Stomach (tissue), 9 donors: Measurements from ENCODE around the gene MRPL14. TPM values are rescaled to one million over a fixed set of nuclear protein-coding genes. Genes with fewer than 3 reads are reported as not detected.
A peak's percentile ranks its signal among the peaks of the same experiment; 100 is the strongest.

ENCODE experiments used
- DNase-seq, 2 donors: peaks; one replicate each; pipeline versions ENCODE4 v3.0.0 to v3.0.0-alpha.2; 2013 to 2019
- H3K27ac ChIP-seq, 5 donors: fragments of 200-600 bp in 4 of 5; sonication (generic) in 4 of 5; one replicate each; pipeline ENCODE4 v1.5.1; 2013 to 2019; ENCODE audit warnings: mild to moderate bottlenecking in 1 of 5, moderate library complexity in 1 of 5
- H3K27me3 ChIP-seq, 3 donors: fragments of 200-600 bp; sonication (generic); one replicate each; pipeline ENCODE4 v1.5.1; 2017 to 2019; ENCODE audit warnings: mixed run types in 1 of 3
- H3K36me3 ChIP-seq, 4 donors: fragments of 200-600 bp; sonication (generic); 1 replicate in 3 of 4; 2 replicates in 1 of 4; pipeline ENCODE4 v1.5.1; 2016 to 2019
- H3K4me1 ChIP-seq, 4 donors: fragments of 200-600 bp; sonication (generic); one replicate each; pipeline ENCODE4 v1.5.1; 2016 to 2019
- H3K4me3 ChIP-seq, 4 donors: fragments of 200-600 bp; sonication (generic) in 3 of 4; one replicate each; pipeline ENCODE4 v1.5.1; 2016 to 2019; ENCODE audit warnings: mild to moderate bottlenecking in 1 of 4
- H3K9me3 ChIP-seq, 4 donors: fragments of 200-600 bp; sonication (generic); one replicate each; pipeline ENCODE4 v1.5.1; 2016 to 2019
- EP300 ChIP-seq: sonication (generic); formaldehyde crosslinking; IDR thresholded peaks from one replicate; pipeline ENCODE4 v1.6.1; 2017; ENCODE audit warnings: antibody characterized with exemption
- POLR2A ChIP-seq, 4 donors: fragments of 450-650 bp; IDR thresholded peaks; one replicate each; pipeline ENCODE4 v1.6.1; 2016; ENCODE audit warnings: antibody characterized with exemption in 4 of 4, control low read depth in 2 of 4, mild to moderate bottlenecking in 1 of 4, moderate library complexity in 1 of 4
- POLR2AphosphoS5 ChIP-seq, 3 donors: sonication (generic); formaldehyde crosslinking; IDR thresholded peaks; one replicate each; pipeline ENCODE4 v1.6.1; 2016; ENCODE audit warnings: antibody characterized with exemption in 3 of 3
- WGBS, 5 donors: extraction: QIAGEN DNeasy Blood & Tissue Kit in 3 of 5; methylation state at CpG; one replicate each; pipeline versions ENCODE4 v1.1.5 to v1.1.7; 2013 to 2018; 5-methylcytosine and 5-hydroxymethylcytosine counted together
- intact Hi-C: fragments of 100-400 bp; cut with DNase I; formaldehyde crosslinking; loops from one replicate; pipeline ENCODE4 v1.15.1; 2023; ENCODE audit warnings: low total_unique reads
- polyA plus RNA-seq, 3 donors: library from polyadenylated mRNA; stranded (reverse); fragments of 200-250 nt; gene quantifications; one replicate each; pipeline ENCODE4 v1.2.3, GENCODE V29; 2013
- total RNA-seq, 5 donors: library from RNA; depleted of rRNA; stranded (reverse); fragments of >200 nt; gene quantifications; one replicate each; pipeline versions ENCODE4 v1.1.0 to v1.2.3, GENCODE V29; 2014 to 2016
- TF ChIP-seq, protein P1 (sequence below), 7 experiments: fragments of 450-650 bp in 4 of 7; fragments of 200-600 bp in 3 of 7; sonication (generic) in 3 of 7; IDR thresholded peaks; one replicate each; pipeline ENCODE4 v1.5.1; 2016 to 2019; ENCODE audit warnings: antibody characterized with exemption in 7 of 7, control low read depth in 2 of 7, mild to moderate bottlenecking in 1 of 7
- donor health status: healthy with polysubstance abuse.
- donor health status: Bipolar disorder and iron deficiency.
- donor health status: healthy.

Gene MRPL14
- total and polyA plus RNA-seq, 8 donors = 17.0 to 82.3 (median 57.0) TPM

DNA sequence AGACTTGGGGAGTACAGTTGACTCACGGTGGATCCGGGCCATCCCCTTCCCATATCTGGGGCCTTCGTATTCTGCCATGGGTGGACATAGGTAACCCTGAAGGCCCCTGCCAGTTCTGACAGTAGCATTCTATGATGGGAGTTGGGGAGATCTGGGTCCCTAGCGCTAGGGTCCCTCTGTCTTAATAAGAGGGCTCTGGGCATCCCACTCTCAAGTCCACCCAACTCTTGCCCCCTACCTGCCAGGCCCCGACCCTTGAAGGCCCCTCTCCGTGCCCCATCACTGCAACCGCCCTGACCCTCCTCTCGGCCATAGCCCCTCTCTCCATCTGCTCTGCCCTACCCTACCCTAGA, 24.8 kb upstream of the MRPL14 start:
- Histone ChIP-seq H3K27me3 (no peaks in the 10 kb centered on the region), H3K9me3 (no peaks in the 10 kb centered on the region), H3K27ac (no peak overlapping the region), H3K36me3 (peaks cover 23 to 58% (median 47%) of the 10 kb centered on the region in 4 donors), H3K4me3 (no peak overlapping the region), H3K4me1 (peaks cover 13 to 55% (median 31%) of the 10 kb centered on the region in 4 donors)
- DNase-seq = no peak
- WGBS, 5 donors = 44 to 50% (median 49%) methylated on average over 8 of the region's 8 CpGs
- TF ChIP-seq, protein P1, sequence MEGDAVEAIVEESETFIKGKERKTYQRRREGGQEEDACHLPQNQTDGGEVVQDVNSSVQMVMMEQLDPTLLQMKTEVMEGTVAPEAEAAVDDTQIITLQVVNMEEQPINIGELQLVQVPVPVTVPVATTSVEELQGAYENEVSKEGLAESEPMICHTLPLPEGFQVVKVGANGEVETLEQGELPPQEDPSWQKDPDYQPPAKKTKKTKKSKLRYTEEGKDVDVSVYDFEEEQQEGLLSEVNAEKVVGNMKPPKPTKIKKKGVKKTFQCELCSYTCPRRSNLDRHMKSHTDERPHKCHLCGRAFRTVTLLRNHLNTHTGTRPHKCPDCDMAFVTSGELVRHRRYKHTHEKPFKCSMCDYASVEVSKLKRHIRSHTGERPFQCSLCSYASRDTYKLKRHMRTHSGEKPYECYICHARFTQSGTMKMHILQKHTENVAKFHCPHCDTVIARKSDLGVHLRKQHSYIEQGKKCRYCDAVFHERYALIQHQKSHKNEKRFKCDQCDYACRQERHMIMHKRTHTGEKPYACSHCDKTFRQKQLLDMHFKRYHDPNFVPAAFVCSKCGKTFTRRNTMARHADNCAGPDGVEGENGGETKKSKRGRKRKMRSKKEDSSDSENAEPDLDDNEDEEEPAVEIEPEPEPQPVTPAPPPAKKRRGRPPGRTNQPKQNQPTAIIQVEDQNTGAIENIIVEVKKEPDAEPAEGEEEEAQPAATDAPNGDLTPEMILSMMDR (IDR thresholded peaks at IDR 0.05) = peak in 2 of 7 experiments; percentile 0 to 60
- TF ChIP-seq POLR2A (IDR thresholded peaks at IDR 0.05) = no peak
- no peak for TF ChIP-seq POLR2AphosphoS5 (IDR thresholded peaks at IDR 0.05)
- intact Hi-C loops = loop anchor here (5.0 kb wide), 1 partner anchor 55 kb away; no protein-coding TSS in a partner anchor

DNA sequence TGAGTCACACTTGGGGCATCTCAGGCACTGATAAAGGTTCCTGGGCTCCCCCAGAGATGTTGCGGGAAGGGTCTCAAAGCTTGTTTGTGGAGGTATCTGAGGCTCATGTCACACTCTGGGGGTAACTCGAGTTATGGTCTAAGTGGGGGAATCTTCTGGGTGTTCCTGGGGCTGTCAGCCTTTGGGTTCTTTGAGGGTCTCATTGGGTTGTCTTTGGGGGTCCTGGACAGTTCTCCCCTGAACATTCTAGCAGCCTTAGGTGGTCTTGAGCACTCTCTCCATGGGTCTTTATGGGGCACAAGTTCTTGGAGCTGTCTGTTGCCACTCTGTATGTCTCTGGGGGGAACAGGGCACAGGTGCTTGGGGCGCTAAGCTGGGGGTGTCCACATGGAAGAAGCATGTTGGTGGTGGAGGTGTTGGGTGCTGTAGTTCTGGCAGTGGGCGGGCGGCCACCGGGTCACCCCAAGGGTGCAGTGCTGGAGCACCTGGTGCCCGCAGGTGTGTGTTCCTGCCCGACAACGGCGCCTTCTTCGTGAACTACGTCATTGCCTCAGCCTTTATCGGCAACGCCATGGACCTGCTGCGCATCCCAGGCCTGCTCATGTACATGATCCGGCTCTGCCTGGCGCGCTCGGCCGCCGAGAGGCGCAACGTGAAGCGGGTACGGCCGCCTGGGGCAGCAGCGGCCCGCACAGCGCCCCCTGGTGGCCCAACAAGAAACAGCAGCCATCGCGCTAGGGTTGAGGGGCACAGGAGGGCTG, 24.3 kb upstream of the MRPL14 start:
- Histone ChIP-seq H3K9me3 (no peaks in the 10 kb centered on the region), H3K4me1 (peaks cover 7 to 51% (median 26%) of the 10 kb centered on the region in 4 donors), H3K36me3 (peaks cover 28 to 64% (median 53%) of the 10 kb centered on the region in 4 donors), H3K4me3 (no peak overlapping the region), H3K27ac (no peak overlapping the region), H3K27me3 (no peaks in the 10 kb centered on the region)
- TF ChIP-seq EP300 (no peak), POLR2A (IDR thresholded peaks at IDR 0.05) (no peak), POLR2AphosphoS5 (IDR thresholded peaks at IDR 0.05) (peak in 2 of 3 donors; percentile 19 to 89)
- TF ChIP-seq, protein P1 (IDR thresholded peaks at IDR 0.05) = peak in 6 of 7 experiments; percentile 92 to 100 (median 98)
- peak; percentile 86 to 92 for DNase-seq
- intact Hi-C loops = loop anchor here (5.0 kb wide), 1 partner anchor 54 kb away; no protein-coding TSS in a partner anchor
- WGBS, 5 donors = 16 to 71% (median 20%) methylated on average over 6 to 31 of the region's 31 CpGs

DNA sequence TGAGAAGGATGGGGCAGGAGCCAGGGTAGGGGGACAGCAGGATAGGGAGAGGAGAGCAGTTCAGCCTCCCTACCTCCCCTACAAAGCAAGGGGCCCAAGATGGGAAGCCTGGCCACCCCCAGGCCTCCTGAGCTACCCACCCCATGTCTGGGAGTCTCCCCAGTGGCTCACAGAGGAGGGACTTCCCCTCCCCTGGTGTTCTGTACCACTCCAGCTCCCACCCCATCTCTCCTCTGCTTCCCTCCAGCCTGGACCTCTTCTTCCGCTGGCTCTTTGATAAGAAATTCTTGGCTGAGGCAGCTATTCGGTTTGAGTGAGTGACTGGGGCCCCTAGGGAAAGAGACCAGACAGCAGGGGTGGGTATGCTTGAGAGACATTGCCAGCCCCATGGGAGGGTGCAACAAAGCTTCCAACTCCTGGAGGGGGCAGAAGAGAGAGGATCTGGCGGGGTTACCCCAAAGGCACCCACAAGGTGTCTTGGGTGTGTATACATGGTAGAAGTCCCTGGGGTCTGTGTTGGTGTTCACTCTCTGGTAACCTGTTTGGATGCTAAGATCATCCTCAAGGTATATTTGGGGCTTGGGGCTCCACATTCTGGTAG, 23.2 kb upstream of the MRPL14 start:
- Histone ChIP-seq H3K4me3 (no peak overlapping the region), H3K4me1 (peaks cover 0 to 40% (median 22%) of the 10 kb centered on the region in 4 donors), H3K27me3 (no peaks in the 10 kb centered on the region), H3K27ac (no peak overlapping the region), H3K36me3 (peaks cover 28 to 75% (median 63%) of the 10 kb centered on the region in 4 donors), H3K9me3 (no peaks in the 10 kb centered on the region)
- TF ChIP-seq POLR2A (IDR thresholded peaks at IDR 0.05) (no peak), EP300 (no peak), POLR2AphosphoS5 (IDR thresholded peaks at IDR 0.05) (no peak)
- TF ChIP-seq, protein P1 (IDR thresholded peaks at IDR 0.05) = no peak
- no peak for DNase-seq
- intact Hi-C loops = loop anchor here (5.0 kb wide), 1 partner anchor 53 kb away; no protein-coding TSS in a partner anchor
- 41 to 73% (median 62%) methylated on average over 3 of the region's 3 CpGs for WGBS, 5 donors

DNA sequence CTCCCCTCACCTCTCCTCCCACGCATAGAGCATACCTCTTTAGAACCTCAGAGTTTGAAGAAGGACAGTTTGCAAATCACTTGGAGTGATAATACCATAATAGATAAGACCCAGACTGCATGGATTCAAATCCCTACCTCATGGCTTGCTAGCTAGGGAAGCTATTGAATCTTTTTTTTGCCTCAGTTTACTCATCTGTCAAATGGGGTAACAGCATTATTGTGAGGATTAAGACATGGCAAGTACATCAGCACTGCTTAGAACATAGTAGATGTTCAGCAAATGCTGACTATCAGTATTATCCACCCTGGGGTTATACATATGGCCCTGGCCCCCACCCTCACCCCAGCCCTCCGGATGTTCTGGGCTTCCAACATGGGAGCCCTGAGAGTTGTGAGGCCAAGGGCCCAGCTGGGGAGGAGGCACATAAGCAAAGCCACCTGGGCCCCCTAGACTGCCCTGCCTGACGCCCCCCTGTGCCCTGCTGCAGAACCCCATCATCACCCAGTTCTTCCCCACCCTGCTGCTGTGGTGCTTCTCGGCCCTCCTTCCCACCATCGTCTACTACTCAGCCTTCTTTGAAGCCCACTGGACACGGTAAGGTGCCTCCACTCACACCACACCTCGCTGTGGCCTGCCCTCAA, 22.2 kb upstream of the MRPL14 start:
- TF ChIP-seq POLR2AphosphoS5 (IDR thresholded peaks at IDR 0.05) (no peak), EP300 (no peak)
- TF ChIP-seq, protein P1 (IDR thresholded peaks at IDR 0.05) = no peak
- Histone ChIP-seq H3K27ac (no peak overlapping the region), H3K4me3 (no peak overlapping the region), H3K9me3 (no peaks in the 10 kb centered on the region), H3K4me1 (peaks cover 0 to 30% (median 15%) of the 10 kb centered on the region in 4 donors), H3K36me3 (peaks cover 34 to 84% (median 71%) of the 10 kb centered on the region in 4 donors), H3K27me3 (no peaks in the 10 kb centered on the region)
- intact Hi-C loops = loop anchor here (5.0 kb wide), 1 partner anchor 52 kb away; no protein-coding TSS in a partner anchor
- DNase-seq = no peak
- WGBS, 5 donors = 76 to 88% (median 84%) methylated on average over 7 of the region's 7 CpGs
